ENCODE results near the gene CADM1.

DNA sequence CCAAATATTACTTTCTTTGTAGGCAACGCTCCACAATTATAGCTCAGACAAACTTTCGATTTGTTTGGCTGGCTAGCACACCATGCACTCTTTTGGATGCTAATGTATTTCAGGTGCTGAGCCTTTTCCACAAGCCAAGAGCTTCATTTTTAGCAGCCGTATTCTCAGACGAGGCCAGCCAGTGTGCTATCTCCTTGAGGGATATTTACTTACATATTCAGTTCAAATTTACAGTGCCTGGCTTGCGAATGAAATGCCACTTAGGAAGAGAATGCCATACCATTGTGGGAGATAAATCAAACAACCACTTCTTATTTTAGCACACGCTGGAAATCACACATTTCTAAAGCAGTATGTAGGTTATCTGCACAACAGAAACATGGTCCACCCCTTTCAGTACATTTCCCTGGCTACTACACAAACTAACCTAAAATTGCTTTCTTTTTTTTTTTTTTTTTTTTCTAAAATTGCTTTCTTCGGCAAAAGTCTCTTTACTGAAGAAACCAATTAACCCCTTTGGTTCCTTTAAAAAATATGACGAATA, 236.9 kb downstream of the CADM1 start:
- no peak for TF ChIP-seq EZH2 (IDR thresholded peaks at IDR 0.05; ENCODE audit: borderline replicate concordance, low read depth, low read length, severe bottlenecking)
- no peak for TF ChIP-seq CTCF (IDR thresholded peaks at IDR 0.05; ENCODE audit: borderline replicate concordance, extremely low read depth, low read length, poor library complexity, severe bottlenecking)

Data from DND-41 (cell line).